Measurements from ENCODE around the gene PPP1R9A.

The PPP1R9A gene

DNA sequence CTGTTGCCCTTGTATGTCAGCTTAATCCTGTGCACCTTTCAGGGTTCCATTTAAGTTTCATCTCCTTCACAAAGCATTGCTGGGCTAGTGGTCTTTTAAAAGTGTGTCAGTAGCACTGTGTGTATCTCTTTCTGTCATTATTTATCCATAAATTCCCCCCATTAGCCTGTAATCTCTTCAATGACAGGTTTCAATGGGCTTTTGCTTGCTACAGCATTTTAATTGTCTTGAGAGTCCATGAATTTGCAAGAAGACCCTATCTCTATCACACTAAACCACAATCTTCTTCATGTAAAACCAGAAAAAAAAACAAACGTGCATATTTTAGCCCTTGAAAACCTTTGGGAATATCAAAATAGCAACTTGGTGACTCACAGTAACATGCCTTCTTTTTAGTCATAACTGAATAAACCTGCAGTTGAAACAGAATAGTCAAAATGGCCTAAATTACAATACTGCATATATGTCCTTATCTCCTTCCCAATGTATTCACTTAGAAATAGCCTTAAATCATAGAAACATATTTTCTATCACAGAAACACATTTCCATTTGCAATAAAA is 298.4 kb downstream of the PPP1R9A start:
- DNase-seq (ENCODE audit: low spot score): no peak

DNA sequence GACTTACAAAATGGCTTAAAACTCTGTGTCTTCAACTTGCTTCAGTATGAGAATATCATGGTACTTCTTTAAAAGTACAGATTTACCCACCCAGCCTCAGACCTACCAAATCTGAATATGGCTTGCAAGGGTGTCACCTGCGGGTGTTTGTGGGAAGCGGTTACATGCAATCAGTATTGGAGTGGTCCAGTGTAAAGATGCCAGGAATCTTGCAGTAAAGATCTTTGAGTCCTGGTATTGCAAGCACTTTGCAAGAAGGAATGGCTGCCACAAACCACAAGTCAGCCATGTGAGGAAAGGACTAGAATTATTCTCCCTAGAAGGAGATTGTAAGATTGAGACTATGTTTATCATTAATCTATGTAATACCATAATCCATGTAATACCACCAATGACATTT is 301.9 kb downstream of the PPP1R9A start:
- no peak for DNase-seq (ENCODE audit: low spot score)

DNA sequence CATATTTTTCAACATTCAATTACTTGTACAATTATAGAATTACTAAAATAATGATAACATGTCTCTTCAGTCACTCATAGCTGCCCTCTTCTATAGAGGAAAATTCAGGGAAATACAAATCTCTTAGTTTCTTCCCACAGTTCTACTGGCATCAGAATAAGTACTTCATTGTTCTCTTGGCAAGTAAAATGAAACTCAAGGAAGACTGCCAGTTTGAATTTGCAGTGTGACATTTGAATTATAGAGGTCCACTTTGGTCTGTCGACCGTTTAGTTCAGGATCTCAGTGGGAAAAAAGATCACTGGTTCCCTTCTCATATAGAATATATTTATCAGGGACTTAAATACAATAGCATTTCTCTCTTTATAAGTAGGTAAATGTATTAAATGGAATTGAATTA is 302.4 kb downstream of the PPP1R9A start:
- no peak for DNase-seq (ENCODE audit: low spot score)

DNA sequence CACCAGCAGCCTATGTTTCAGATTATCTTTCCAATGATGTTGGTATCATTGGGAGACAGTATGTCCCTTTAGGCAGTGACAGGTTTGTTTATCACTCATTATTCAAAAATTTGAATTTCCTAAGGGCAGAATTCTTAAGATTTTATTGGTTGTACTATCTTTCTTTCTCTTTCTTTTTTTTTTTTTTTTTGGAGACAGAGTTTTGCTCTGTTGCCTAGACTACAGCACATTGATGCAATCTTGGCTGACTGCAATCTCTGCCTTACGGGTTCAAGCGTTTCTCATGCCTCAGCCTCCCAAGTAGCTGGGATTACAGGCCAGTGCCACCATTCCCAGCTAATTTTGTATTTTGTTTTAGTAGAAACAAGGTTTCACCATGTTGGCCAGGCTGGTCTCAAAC is 305.8 kb downstream of the PPP1R9A start:
- no peak for DNase-seq (ENCODE audit: low spot score)

DNA sequence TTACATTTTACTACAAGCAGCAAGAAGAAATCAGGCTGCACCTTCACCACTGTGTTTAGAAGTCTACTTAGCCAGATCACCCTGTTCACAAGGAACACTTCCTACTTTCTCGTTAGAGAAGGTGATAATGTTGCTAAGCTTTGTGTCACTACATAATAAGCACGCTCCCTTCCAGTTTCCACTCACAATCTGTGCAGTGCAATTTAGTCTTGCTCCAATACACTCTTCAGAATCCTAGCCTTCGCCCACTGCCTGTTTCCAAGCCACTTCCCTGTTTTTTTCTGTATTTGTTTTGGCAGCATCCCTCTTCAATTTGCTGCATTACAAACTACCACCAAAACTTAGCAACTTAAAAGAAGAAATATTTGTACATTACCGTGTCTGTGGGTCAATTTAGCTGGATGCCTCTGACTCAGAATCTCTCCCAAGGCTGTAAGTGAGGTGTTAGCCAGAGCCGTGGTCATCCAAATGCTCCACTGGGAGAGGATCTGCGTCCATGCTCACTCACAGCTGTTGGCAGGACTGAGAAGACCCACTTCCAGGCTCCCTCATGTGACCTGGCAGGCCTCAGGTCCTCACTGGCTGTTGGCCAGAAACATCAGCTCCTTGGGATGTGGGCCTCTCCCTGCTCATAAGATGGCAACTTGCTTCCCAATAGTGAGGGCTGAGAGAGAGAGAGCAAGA is 306.6 kb downstream of the PPP1R9A start:
- no peak for DNase-seq (ENCODE audit: low spot score)

DNA sequence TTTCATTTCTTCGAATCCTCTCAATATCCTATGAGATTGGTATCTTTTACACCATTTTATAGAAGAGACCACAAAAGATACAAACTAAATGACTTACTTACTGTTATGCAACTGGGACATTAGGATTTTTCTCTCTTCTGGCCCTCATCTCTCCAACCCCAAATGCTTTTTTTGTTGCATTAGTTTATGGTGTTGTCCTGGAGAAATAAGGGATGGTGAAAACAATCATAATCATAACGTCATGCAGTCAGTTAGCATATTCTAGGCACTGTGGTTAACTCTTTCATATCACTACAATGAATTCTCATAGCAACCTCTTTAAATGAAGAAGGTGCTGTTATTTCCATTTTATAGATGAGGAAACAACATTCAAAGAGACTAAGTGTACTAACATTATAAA is 312.3 kb downstream of the PPP1R9A start:
- DNase-seq (ENCODE audit: low spot score): no peak

DNA sequence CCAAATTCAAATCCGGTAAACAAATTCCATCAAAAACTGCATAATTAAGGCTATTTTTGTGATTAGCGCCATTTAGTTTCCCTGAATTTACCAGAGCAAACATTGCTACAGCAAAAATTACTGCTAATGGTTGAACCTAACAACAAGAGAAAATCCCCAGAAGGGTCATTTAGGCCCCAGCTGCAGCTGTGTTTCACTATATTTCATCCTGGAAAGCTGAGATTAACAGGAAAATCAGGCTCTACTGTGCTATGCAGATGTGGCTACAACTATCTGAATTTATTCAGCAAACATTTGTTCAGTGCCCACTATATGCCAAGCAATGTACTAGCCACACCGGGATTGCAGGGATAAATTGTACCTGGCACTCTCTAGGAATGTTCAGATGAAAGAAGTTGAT is 312.9 kb downstream of the PPP1R9A start:
- no peak for DNase-seq (ENCODE audit: low spot score)

DNA sequence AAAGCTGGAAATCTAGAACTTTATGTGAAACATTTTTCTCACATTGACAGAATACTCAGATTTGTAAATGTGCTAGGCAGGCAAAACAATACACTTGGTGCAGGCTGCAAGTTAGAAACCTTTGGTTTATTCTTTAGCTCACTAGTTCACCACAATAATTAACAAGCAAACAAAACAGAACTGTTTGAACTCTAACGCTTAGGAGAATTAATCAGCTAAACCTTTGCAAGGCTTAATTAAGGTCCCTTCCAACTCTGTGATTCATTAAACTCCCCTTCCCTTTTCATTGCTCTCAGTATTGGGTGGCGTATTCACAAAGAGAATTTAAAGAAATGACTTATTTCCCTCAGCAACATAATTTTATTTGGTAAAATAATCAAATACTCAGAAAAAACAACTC is 317.9 kb downstream of the PPP1R9A start:
- no peak for DNase-seq (ENCODE audit: low spot score)

DNA sequence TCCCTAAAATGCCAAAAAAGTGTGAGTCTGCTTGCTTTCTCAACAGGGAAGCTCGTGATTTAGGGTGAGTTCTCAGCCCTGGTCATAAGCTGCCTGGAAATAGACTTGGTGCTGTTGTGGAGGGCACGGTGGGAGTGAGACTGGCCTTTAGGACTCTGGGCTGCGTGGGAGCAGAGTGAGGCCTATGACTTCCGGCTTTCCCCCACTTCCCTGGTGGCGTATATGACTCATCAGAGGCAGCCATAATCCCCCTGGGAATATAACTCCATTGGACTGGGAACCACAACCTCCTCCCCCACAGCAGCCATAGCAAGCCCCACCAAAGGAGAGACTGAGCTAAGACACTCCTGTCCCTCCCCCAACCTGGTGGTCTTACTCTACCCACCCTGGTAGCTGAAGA is 321.9 kb downstream of the PPP1R9A start:
- no peak for DNase-seq (ENCODE audit: low spot score)

DNA sequence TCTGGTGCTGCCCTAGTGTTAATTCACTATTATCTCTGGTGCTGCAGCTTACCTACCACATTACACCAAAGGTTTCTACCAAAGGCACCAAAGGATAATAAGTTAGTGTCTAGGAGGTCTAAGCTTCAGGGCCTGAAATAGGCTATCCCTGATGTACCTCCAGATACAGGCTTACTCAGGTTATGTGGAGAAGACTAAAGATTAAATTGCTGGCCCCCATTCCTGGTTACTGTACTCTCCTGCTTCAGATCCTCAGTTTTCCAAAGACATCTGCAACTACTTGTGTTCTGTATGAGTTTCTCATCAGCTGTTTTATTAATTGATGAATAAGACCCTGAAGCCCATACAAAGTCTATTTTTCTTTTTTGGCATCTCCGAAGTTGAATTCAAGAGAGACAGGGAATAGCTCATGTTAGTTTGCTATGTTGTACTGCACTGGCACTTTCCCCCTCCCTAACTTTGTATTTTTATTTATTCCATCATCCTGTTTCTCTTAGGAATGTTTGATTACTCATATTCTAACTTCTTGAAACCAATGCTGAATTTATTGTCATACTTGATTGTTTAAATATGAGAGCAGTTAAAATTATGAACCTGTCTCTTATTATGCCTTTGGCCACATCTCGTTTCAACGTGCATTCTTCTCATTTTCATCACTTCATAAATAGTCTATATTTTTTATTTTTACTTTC is 331.0 kb downstream of the PPP1R9A start:
- DNase-seq (ENCODE audit: low spot score): no peak

DNA sequence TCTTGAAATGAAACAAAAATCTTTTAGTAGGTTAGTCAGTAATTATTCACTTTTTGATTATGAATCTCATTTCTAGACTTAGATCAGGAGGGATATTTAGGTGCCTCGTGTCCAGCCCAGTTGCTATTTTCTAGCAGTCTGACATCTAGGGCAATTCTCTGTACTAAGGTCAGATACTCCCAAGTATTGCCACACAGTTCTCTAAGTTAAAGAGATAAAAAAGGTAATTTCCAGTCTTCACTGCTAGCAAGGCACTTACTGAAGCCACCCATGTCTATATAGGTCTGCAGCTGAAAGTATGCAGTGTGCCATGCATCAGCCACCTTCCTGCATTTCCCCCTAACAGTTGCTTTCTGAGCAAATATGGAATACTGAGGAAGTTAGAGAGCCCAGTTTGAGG is 333.5 kb downstream of the PPP1R9A start:
- no peak for DNase-seq (ENCODE audit: low spot score)

DNA sequence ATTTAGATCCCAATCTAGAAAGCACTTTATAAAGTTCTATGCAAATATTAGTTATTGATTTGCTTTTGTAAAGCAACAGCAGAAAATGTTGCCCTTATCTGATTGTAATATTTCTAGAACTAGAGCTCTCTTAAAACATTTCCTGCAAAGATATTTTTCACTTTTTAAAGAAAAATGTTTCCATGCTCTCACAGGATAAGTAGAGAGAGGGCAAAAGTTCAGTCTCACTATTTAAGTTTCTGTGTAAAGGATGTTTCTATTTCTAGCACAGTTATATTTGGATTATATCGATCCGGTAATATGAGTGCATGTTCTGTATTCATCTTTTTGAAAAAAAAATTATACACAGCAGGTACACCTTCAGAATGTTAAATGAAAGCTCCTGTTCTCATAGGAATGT is 334.9 kb downstream of the PPP1R9A start:
- no peak for DNase-seq (ENCODE audit: low spot score)

DNA sequence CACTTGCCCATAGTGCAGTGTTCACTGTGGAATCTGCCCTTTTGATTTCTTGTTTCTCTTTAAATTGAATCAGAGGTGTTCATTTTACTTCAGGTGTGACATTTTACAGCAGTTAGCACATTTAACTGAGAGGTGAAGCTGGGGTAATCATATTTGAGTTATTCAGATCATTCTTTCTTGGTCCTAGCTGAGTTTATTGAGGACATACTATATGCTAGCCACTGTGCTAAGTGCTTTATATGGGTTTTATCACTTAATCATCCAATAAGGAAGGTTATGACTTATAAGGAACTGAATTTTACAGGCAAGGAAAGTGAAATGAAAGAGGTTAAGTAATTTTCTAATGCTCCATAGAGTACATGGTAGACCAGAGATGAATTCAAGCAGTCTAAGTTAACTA is 337.2 kb downstream of the PPP1R9A start:
- DNase-seq (ENCODE audit: low spot score): no peak

DNA sequence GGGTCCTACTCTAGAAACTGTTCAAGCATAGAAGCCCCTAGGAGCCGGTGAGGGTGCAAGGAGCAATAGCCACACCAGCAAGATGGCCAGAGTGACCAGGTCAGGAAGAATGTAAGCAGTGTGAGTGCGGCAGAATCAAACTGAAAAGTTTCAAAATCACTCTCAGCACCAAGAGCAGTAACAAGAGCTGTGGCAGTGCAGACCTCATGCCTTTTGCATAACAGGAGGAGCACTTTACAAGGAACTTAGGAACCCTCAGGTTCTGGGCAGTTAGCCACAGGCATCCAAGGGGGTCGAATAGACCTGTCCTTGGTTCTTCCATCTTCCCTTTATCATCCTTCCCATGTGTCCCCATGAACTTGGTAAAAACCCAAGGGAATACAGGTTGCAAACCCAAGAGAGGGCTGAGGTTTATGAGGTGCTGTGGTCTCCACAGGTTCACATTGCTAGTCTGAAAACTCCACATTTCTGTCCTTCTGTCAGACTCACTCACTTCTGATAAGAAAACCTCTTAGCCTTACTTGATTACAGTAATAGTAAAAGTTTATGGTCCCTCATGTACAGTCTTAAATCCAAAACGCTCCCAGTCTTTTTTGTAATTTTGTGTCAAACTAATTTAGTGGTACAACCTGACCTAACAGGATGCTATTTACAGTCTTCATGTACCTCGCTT is 338.6 kb downstream of the PPP1R9A start:
- DNase-seq (ENCODE audit: low spot score): no peak

DNA sequence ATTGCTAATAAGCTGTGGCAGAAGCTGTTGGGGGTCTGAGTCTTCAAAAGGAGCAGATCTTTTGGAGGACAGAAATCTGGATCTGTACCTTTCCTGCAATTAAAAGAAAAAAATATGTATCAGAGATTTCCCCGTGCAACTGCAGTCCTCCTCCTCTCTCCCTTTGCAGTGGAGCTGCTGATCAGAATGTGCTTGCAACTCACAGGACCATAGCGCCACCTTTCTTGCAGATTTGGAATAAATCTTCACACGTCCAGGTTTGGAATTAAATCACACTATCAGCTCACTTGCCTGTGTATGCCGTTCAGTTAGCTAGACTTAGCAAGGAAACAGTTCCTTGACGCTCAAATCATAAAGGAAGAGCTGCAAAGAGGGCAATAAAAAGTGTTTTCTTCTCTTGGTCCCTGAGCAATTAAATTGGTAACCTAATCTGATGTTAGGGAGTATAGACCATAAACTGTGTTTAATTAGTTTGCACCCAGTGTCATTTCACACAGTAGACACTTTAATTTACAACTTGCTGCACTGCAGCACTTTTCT is 339.5 kb downstream of the PPP1R9A start:
- DNase-seq (ENCODE audit: low spot score): peak; percentile 5

DNA sequence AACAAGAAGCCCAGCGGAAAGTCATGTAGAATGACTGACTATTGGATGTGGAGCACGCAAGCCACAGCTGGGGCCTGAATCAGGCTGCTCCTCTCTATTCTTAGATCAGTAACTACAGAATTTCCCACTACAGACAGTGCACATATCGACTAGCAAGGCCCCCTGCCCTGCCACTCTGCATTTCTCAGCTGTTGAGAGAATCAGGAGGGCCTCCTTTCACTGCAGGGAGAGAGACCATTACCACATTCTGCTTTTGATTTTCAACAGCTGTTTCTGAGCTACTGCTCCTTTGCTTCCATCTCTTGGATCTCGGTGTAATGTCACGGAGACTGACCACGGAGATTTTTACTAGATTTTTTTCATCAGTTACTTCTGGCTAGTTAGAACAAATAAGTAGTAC is 343.2 kb downstream of the PPP1R9A start:
- no peak for DNase-seq (ENCODE audit: low spot score)

DNA sequence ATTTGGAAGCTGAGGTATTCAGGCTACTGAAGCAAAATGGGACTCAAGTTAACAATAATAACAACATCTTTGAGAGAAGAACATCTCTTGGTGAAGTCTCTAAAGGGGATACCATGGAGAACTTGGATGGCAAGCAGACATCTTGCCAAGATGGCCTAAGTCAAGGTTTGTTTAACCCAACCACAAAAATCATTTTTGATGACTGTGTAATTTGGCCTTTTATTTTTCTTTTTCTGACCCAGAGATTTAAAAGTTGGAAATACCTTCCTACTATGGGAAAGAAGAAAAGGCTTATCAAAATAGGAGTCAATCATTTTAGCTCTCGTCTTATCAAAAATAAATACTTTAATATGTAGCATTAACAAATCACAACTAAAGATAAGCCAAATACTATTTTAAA is 344.6 kb downstream of the PPP1R9A start:
- DNase-seq (ENCODE audit: low spot score): no peak

DNA sequence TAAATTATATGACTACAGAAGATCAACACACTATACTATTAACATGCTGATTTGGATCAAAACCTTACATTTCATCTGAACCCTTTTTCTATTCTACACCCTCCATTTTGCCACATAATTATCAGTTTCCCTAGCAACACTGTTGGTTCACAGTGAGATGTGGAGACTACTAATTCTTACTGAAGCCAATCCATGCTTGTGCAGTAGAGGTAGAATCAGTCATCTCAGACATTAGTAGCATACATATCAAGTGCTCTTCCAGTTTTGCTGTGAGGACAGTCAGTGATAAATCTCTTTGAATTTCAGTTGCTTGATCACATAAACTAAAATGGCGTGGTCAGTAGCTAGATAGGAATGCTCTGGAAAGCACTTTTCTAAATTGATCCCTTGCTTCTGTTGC is 346.6 kb downstream of the PPP1R9A start:
- DNase-seq (ENCODE audit: low spot score): no peak

DNA sequence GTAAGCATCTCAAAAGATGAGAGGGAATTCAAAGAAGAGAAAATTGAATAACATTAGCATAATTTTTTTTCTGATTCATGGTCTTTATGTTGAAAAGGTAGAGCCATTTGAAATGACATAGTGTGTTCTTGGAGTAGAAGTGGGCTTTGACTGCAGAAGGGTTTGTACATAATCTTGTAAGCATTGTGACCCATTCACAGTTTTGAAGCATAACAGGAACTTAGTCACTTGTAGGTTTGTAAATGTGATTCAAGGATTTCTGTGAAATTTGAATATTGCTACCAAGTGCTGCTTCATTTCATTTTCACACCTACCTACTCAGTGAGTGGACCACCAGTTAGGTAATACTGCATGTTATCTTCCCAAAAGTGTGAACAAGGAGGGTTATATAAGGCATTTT is 348.3 kb downstream of the PPP1R9A start:
- no peak for DNase-seq (ENCODE audit: low spot score)

DNA sequence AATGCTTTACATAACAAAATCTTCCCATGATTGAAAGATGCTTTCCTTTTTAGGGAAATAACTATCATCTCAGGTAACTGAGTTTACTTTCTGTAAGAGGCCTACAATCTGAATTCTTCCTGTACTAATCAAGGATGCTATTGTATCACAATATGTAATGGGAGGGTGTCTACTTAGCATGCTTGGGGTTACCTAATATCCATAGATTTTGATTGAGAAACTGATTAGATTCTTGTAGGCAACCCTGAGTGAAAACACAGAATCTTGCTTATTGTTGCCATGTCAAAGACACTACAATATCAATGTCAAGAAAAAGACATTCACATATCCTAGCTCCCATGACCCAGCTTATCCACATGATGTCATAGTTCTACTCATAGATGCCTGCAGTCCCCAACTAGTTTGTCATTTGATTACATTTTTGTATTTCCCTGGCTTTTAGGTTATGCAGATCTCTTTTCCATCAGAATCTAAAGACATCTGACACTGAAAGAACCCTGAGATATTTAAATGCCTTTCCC is 354.6 kb downstream of the PPP1R9A start:
- no peak for DNase-seq (ENCODE audit: low spot score)

DNA sequence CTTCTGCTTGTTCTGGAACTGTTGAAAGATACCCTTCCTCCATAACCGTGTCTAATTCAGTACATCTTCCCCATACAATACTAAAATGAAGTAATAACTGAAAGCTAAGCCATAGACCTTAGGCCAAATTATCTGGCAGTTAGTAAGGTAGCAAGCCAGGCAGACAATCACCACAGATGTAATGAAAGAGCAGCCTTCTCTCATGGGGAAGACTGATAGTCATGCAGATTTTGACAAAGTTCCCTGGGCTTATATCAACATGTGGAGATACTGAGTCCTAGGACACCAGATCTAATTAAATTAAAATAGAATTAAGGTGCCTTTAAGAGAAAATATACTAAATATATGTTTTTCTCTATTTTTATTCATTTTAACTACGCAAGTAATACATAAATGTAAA is 355.5 kb downstream of the PPP1R9A start:
- DNase-seq (ENCODE audit: low spot score): no peak

DNA sequence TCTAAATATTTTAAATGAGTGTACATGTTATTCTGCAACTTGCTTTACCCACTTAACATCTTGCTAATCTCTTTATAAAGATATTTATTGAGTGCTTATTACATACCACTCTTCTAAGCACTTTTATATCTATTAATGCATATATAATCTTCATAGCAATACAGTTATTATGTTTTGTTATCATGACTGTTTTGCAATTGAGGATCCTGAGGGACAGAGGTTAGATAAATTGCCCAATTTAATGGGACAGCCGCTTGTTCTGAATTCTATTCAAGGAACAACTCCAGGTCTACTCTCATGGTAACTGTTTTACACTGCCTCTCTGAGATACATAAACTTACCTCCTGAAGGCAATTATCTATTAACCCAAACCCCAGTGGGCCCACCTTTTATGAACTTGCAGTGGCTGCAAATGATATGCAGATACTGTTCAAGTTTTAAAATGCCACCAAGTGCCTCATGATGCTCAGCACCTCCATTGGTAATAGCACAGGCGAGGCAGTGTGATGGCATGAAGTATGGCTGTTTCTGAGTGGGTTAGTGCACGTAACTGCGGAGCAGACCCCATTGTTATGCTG is 356.5 kb downstream of the PPP1R9A start:
- DNase-seq (ENCODE audit: low spot score): no peak
